Duodenal mucosa (tissue), 2 donors: ENCODE results near the gene DDX23.
A peak's percentile ranks its signal among the peaks of the same experiment; 100 is the strongest.

ENCODE experiments used
- H3K27ac ChIP-seq: one replicate; pipeline ENCODE4 v1.7.0; 2013; ENCODE audit warnings: low read depth, low read length
- H3K27me3 ChIP-seq, 2 donors: one replicate each; pipeline ENCODE4 v1.7.0; 2013; ENCODE audit warnings: low read length in 2 of 2, control low read depth in 1 of 2; ENCODE audit not compliant: insufficient read depth in 2 of 2, control insufficient read depth in 1 of 2
- H3K36me3 ChIP-seq, 2 donors: one replicate each; pipeline ENCODE4 v1.7.0; 2013; ENCODE audit warnings: low read length in 2 of 2, control low read depth in 1 of 2; ENCODE audit not compliant: insufficient read depth in 2 of 2, control insufficient read depth in 1 of 2
- H3K4me1 ChIP-seq, 2 donors: one replicate each; pipeline ENCODE4 v1.7.0; 2013; ENCODE audit warnings: low read length in 2 of 2, control low read depth in 1 of 2; ENCODE audit not compliant: insufficient read depth in 2 of 2, control insufficient read depth in 1 of 2
- H3K4me3 ChIP-seq, 2 donors: one replicate each; pipeline ENCODE4 v1.7.0; 2013; ENCODE audit warnings: low read length in 2 of 2, low read depth in 1 of 2
- H3K9ac ChIP-seq, 2 donors: one replicate each; pipeline ENCODE4 v1.7.0; 2013; ENCODE audit warnings: low read length in 2 of 2, low read depth in 1 of 2
- H3K9me3 ChIP-seq, 2 donors: one replicate each; pipeline ENCODE4 v1.7.0; 2013; ENCODE audit warnings: low read length in 2 of 2, control low read depth in 1 of 2; ENCODE audit not compliant: control insufficient read depth in 1 of 2

Gene DDX23

DNA sequence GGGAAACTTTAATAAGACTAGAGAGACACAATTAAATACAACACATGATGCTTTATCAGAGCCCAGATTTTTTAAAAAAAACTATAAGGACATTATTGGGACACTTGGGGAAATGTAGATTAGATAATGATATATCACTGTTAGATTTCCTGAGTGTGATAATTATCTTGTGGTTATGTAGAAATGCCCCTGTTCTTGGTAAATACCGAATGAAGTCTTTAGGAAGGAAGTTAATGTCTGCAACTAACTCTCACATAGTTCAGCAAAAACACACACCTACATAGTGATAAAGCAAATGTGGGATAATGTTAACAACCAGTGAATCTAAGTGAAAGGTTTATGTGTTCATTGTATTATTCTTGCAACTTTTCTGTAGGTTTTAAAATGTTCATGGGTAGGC is 48.3 kb downstream of the DDX23 start:
- Histone ChIP-seq H3K4me3 (no peak overlapping the region), H3K4me1 (no peaks in the 10 kb centered on the region)

DNA sequence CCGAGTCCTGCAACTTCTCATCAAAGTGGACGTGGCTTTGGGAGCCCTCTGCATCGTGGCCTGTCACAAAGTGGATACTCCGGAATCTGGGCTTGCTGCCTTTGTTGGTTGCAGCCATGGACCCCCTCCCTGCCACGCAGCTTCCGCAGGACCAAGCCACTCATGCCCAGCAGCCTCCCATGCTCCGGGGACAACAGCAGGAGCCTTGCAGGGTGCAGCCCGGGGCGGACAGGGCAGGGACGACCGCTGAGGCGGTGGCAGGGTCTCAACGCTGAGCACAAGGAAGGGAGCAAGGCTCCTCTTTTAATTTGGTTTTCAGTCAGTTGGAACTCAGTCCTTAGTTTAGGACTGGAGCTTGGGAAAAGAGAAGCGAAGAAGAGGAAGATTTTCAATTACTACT is 51.0 kb downstream of the DDX23 start:
- Histone ChIP-seq H3K9ac (no peak overlapping the region), H3K27me3 (peaks cover 0 to 4% of the 10 kb centered on the region in 2 donors), H3K4me1 (peaks cover 0 to 3% of the 10 kb centered on the region in 2 donors), H3K4me3 (no peak overlapping the region), H3K36me3 (no peaks in the 10 kb centered on the region), H3K27ac (no peak overlapping the region), H3K9me3 (no peaks in the 10 kb centered on the region)

More for the DNA sequence above, 48.3 kb downstream of the DDX23 start:
- H3K27ac ChIP-seq: no peak overlapping the region
- no peaks in the 10 kb centered on the region for H3K36me3 ChIP-seq
- peaks cover 0 to 4% of the 10 kb centered on the region in 2 donors for H3K27me3 ChIP-seq
- no peak overlapping the region for H3K9ac ChIP-seq
- no peaks in the 10 kb centered on the region for H3K9me3 ChIP-seq

DNA sequence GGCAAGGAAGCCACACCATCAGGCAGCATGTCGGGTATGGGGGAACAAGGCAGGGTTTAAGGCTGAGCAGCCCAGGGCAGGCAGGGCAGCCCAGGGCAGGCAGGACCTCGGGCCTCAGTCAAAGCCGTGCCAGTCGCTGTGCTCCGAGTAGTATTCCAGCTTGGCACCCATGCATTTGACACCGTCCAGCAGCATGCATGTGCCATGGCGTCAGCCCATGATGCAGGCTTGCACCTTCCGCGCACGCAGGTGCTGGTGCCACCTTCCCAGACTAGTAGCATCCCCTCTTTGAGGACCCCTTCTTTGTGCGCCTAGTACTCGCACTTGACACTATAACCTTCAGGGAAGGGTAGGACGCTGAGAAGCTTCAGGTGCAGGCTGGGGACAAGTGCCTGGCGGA is 51.5 kb downstream of the DDX23 start:
- H3K9me3 ChIP-seq: no peaks in the 10 kb centered on the region
- H3K27me3 ChIP-seq: peaks cover 0 to 4% of the 10 kb centered on the region in 2 donors
- H3K27ac ChIP-seq: no peak overlapping the region
- H3K9ac ChIP-seq: no peak overlapping the region
- H3K4me3 ChIP-seq: no peak overlapping the region
- H3K4me1 ChIP-seq: peaks cover 0 to 4% of the 10 kb centered on the region in 2 donors
- H3K36me3 ChIP-seq: no peaks in the 10 kb centered on the region

DNA sequence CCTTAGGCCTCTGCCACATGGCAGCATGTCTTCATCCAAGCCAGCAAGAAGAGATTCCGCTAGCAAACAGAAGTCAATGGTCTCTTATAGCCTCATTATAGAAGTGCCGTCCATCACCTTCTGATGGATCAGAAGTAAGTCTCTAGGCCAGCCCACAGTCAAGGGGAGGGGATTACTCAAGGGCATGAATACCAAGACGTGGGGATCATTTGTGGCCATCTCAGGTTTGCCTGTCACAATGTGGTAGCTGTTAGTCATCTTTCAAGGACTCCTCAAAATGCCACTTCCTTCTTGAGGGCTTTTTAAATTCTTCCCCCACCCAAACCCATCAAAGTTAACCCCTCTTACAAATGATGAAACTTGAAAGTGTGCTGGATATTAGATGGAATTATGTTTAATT is 55.0 kb downstream of the DDX23 start:
- H3K36me3 ChIP-seq: no peaks in the 10 kb centered on the region
- peaks cover 0 to 4% of the 10 kb centered on the region in 2 donors for H3K27me3 ChIP-seq
- no peak overlapping the region for H3K27ac ChIP-seq
- H3K9me3 ChIP-seq: no peaks in the 10 kb centered on the region
- no peak overlapping the region for H3K4me3 ChIP-seq
- H3K4me1 ChIP-seq: peaks cover 7 to 17% of the 10 kb centered on the region in 2 donors
- no peak overlapping the region for H3K9ac ChIP-seq

DNA sequence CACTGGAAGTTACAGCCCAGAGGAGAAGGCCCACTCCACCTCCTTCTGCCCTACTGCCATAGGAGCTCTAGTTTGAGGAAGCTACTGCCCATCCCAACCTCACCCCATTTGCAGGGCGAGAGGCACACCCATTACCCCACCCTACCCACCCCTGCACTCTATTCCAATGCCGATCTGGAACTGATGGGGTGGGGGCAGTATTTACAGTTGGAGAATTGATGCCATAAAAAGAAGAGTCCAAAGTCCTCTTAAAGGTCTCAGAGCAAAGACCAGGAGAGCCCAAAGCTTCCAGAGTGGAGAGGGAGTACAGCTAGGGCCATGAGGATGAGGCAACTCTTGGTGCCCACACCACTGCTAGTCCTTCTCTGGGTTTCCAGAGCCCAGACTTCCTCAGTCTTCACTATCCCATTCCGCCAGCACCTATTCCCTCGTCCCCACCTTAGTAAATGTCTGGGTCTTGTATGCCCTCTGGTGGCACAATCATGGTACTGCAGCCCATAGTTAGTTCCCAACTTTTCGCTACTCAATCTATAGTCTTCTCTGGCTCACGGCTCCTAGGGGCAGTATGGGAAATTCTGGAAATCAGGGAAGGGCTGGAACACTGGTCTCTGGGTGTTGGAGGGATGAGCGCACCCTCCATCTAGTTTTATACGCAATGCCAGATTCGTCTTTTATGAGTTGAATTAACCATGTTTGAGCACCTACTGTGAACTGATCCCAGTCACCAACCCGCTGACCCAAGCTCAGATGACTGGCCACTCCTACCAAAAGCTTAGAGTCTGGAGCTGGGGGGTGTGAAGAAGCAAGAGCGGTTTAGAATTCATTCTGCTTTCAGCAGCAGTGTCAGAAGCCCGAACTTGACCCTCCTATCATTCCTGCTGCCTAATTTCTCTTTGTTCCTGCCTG is 56.2 kb downstream of the DDX23 start:
- Histone ChIP-seq H3K4me3 (peak overlapping the region in 1 of 2 donors; percentile 32), H3K4me1 (peaks cover 7 to 17% of the 10 kb centered on the region in 2 donors), H3K27ac (peak overlapping the region; percentile 65), H3K27me3 (peaks cover 0 to 4% of the 10 kb centered on the region in 2 donors), H3K36me3 (no peaks in the 10 kb centered on the region), H3K9ac (peak overlapping the region in 1 of 2 donors; percentile 12), H3K9me3 (no peaks in the 10 kb centered on the region)

DNA sequence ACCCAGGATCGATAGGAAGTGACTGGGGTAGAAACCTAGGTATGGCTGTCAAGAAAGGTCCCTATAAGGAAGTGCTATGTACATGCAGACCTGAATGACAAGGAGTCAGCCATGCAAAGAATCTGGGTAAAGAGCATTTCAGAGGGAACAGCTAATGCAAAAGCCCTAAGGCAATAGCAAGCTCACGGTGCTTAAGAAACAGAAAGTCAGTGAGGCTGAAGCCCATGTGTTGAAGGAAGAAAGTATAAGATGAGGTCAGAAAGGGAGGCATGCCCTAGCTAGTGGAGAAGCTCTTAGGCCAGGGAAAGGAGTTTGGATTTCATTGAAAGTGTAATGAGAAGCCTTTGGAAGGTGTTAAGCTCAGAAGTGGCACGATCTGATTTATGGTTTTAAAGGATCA is 57.1 kb downstream of the DDX23 start:
- peak overlapping the region in 1 of 2 donors; percentile 20 for H3K9ac ChIP-seq

DNA sequence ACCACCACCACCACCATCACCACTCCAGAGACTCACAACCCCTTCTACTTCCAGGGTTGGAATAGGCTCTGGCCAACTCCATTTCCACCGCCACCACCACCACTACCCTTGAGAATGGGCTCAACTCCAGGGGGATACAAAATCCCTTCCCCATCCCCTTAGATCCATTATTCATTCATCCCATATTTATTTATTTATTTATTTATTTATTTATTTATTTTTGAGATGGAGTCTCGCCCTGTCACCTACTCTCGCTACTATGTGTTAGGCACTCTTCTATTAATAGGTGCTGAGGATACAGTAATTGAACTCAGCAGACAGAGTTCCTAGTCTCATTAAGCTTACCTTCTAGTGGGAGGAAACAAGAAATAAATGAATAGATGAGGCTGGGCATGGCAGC is 58.3 kb downstream of the DDX23 start:
- H3K36me3 ChIP-seq: no peaks in the 10 kb centered on the region
- no peak overlapping the region for H3K9ac ChIP-seq
- H3K4me3 ChIP-seq: no peak overlapping the region
- peaks cover 16 to 22% of the 10 kb centered on the region in 2 donors for H3K4me1 ChIP-seq
- no peak overlapping the region for H3K27ac ChIP-seq
- H3K27me3 ChIP-seq: no peaks in the 10 kb centered on the region
- no peaks in the 10 kb centered on the region for H3K9me3 ChIP-seq

More for the DNA sequence above, 57.1 kb downstream of the DDX23 start:
- H3K36me3 ChIP-seq: no peaks in the 10 kb centered on the region
- no peaks in the 10 kb centered on the region for H3K9me3 ChIP-seq
- H3K27me3 ChIP-seq: no peaks in the 10 kb centered on the region
- peak overlapping the region in 1 of 2 donors; percentile 17 for H3K4me3 ChIP-seq
- H3K4me1 ChIP-seq: peaks cover 13 to 21% of the 10 kb centered on the region in 2 donors
- peak overlapping the region; percentile 26 for H3K27ac ChIP-seq

DNA sequence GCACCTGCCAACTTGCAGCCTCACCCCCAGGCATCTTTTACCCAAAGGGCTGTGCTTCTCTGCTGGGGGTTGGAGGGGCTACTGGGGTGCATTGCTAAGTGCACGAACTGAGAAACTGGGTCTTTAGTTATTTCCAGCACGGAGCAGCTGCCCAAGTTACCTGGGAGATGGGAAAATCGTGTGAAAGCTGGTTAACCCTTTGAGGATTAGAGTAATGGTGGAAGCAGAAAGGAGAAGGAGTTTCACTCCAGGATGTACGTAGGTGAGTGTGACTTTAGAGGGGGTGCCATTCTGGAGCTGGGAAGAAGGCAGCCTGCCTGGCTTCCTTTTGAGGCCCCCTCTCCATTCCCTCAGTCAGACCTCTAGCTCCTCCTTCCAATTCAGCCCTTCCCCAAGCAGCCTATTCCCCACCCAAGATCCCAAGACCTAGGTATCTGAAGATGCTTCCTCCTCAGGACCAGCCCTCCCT is 62.1 kb downstream of the DDX23 start:
- H3K4me3 ChIP-seq: peak overlapping the region; percentile 81 to 84
- H3K9me3 ChIP-seq: no peaks in the 10 kb centered on the region
- peak overlapping the region; percentile 50 for H3K27ac ChIP-seq
- peak overlapping the region; percentile 1 to 79 for H3K9ac ChIP-seq
- no peaks in the 10 kb centered on the region for H3K27me3 ChIP-seq
- no peaks in the 10 kb centered on the region for H3K36me3 ChIP-seq
- H3K4me1 ChIP-seq: peaks cover 20 to 32% of the 10 kb centered on the region in 2 donors

DNA sequence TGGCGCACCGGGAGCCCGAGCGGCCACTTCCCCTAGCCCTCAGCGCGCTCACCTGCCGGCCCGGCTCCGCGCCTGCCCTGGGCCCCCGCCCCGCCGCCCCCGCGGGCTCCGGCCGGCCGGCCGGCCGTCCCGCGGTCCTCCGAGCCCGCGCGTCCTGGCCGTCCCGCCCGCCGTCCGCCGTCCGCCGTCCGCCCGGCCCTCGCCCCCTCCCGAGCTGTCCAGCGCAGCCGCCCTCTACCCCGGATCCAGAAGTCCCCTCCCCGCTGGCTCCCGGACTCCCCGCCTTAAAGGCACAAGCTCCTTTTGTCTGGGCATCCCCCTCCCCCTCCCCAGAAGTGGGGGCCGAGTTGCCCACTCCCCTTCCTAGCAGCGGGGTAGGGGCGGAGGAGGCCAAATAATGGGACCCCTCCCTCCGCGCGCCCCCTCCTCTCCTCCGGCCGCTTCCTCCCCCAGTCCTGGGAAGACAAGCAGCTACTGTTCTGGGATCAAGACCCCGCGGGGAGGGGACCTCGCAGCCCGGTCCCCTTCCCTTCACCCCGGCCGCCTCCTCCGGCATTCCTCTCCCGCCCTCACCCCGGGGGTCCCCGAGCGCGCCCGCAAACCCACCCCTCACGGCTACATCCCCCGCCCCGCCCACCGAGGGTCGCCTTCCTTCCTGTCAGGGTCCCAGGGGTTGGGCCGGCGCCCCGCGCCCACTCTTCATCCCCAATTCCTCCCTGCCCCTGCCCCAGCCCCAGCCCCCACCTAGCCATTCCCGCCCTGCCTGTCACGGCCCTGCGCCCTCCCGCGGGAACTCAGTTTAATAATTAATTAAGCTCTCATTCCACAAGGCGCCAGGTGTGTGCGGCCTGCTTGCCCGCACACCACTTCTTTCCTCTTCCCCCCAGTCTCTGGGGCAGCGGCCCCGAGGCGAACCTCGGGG is 62.8 kb downstream of the DDX23 start, which contains the start of gene ADCY6:
ADCY6 (minus strand) TSS at position 236 of the 922 bp plus-strand sequence. CDS start 5,655 bp downstream, outside the sequence.
- H3K9me3 ChIP-seq: no peaks in the 10 kb centered on the region
- H3K27ac ChIP-seq: peak within 1 kb of the TSS; percentile 84
- H3K9ac ChIP-seq: peak within 1 kb of the TSS; percentile 68 to 79
- H3K4me3 ChIP-seq: peak within 1 kb of the TSS; percentile 81 to 84
- no peaks in the 10 kb centered on the region for H3K27me3 ChIP-seq
- no peaks in the 10 kb centered on the region for H3K36me3 ChIP-seq
- H3K4me1 ChIP-seq: peaks cover 18 to 24% of the 10 kb centered on the region in 2 donors
